Loucy (cell line): ENCODE results near the gene KRTAP10-9.
"Not testable (repeated sequence)": the region's sequence is repeated elsewhere in the genome, so short reads cannot be mapped to it uniquely, and the experiment has no call there.

Source experiments
- H2AFZ ChIP-seq: fragments of 200-600 bp; sonication (generic); 2 replicates; pipeline ENCODE4 v1.6.0; 2016; ENCODE audit warnings: antibody characterized with exemption, mild to moderate bottlenecking, low read length, moderate library complexity
- H3F3A ChIP-seq: fragments of 200-600 bp; 2 replicates; pipeline ENCODE4 v1.6.0; 2016; ENCODE audit warnings: antibody characterized with exemption, low read depth, mild to moderate bottlenecking
- H3K27me3 ChIP-seq: fragments of 200-600 bp; sonication (generic); 2 replicates; pipeline ENCODE4 v1.6.1; 2014; ENCODE audit warnings: low read length, mild to moderate bottlenecking; ENCODE audit not compliant: insufficient read depth, poor library complexity, severe bottlenecking
- H3K36me3 ChIP-seq: fragments of 200-600 bp; sonication (generic); 2 replicates; pipeline ENCODE4 v1.6.1; 2016; ENCODE audit warnings: low read length; ENCODE audit not compliant: insufficient read depth
- H3K4me1 ChIP-seq: fragments of 200-600 bp; sonication (generic); 2 replicates; pipeline ENCODE4 v1.5.1; 2014; ENCODE audit warnings: low read length, mild to moderate bottlenecking; ENCODE audit not compliant: insufficient read depth, poor library complexity, severe bottlenecking
- H3K4me2 ChIP-seq: fragments of 200-600 bp; sonication (generic); 2 replicates; pipeline ENCODE4 v1.6.0; 2014; ENCODE audit warnings: antibody characterized with exemption, low read length, low read depth, mild to moderate bottlenecking; ENCODE audit not compliant: poor library complexity, severe bottlenecking
- H3K4me3 ChIP-seq: fragments of 200-600 bp; sonication (generic); 2 replicates; pipeline ENCODE4 v1.5.1; 2014; ENCODE audit warnings: low read length, mild to moderate bottlenecking, mixed read lengths; ENCODE audit not compliant: poor library complexity, severe bottlenecking
- H3K79me2 ChIP-seq: fragments of 200-600 bp; sonication (generic); 2 replicates; pipeline ENCODE4 v1.6.1; 2014; ENCODE audit warnings: low read length; ENCODE audit not compliant: insufficient read depth
- H3K9ac ChIP-seq: fragments of 200-600 bp; sonication (generic); 2 replicates; pipeline ENCODE4 v1.6.0; 2014; ENCODE audit warnings: mild to moderate bottlenecking, low read depth, low read length, moderate library complexity; ENCODE audit not compliant: poor library complexity, severe bottlenecking
- H3K9me2 ChIP-seq: fragments of 200-600 bp; sonication (generic); replicated peaks from 2 replicates; pipeline ENCODE4 v1.6.1; 2016; ENCODE audit warnings: low read depth, low read length, mixed read lengths
- H3K9me3 ChIP-seq: fragments of 200-600 bp; sonication (generic); 2 replicates; pipeline ENCODE4 v1.6.1; 2014; ENCODE audit warnings: mild to moderate bottlenecking, antibody characterized with exemption, low read length, low read depth; ENCODE audit not compliant: insufficient read depth
- H4K20me1 ChIP-seq: fragments of 200-600 bp; sonication (generic); 2 replicates; pipeline ENCODE4 v1.6.0; 2014; ENCODE audit warnings: antibody characterized with exemption, low read length, mild to moderate bottlenecking; ENCODE audit not compliant: insufficient read depth, poor library complexity, severe bottlenecking
- EZH2phosphoT487 ChIP-seq: fragments of 200-600 bp; IDR thresholded peaks from 2 replicates; pipeline ENCODE4 v1.6.1; 2018; ENCODE audit warnings: antibody characterized with exemption, mild to moderate bottlenecking, moderate library complexity, borderline replicate concordance
- TF ChIP-seq, protein P1 (sequence below): fragments of 200-600 bp; sonication (generic); conservative IDR thresholded peaks from 2 replicates; pipeline ENCODE4 v1.5.1; 2014; ENCODE audit warnings: mild to moderate bottlenecking, antibody characterized with exemption, low read length

Gene KRTAP10-9

DNA sequence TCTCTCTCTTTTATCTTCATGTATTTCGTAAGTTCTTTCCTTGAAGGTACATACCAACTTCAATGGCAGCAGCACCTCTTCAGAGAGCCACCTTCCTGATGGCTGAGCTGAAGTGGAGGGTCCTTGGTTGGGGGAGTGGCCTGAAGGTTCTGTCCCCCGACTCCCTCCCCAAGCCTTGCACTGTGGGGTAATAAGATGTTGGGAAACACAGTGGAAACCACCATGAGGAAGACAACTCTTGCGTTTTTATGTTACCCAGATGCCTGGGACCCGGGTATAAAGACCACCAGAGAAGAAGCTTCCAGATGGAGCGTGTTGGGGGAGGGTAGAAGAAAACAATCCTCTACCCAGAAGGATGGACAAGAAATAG, 31.6 kb downstream of the KRTAP10-9 start:
- H3K4me3 ChIP-seq, result no peak overlapping the region
- no peak overlapping the region for H2AFZ ChIP-seq
- H3K36me3 ChIP-seq, result no peaks in the 10 kb centered on the region
- H3K27me3 ChIP-seq, result no peaks in the 10 kb centered on the region
- no peaks in the 10 kb centered on the region for H4K20me1 ChIP-seq
- no peak for TF ChIP-seq EZH2phosphoT487
- TF ChIP-seq, protein P1, sequence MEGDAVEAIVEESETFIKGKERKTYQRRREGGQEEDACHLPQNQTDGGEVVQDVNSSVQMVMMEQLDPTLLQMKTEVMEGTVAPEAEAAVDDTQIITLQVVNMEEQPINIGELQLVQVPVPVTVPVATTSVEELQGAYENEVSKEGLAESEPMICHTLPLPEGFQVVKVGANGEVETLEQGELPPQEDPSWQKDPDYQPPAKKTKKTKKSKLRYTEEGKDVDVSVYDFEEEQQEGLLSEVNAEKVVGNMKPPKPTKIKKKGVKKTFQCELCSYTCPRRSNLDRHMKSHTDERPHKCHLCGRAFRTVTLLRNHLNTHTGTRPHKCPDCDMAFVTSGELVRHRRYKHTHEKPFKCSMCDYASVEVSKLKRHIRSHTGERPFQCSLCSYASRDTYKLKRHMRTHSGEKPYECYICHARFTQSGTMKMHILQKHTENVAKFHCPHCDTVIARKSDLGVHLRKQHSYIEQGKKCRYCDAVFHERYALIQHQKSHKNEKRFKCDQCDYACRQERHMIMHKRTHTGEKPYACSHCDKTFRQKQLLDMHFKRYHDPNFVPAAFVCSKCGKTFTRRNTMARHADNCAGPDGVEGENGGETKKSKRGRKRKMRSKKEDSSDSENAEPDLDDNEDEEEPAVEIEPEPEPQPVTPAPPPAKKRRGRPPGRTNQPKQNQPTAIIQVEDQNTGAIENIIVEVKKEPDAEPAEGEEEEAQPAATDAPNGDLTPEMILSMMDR, result no peak
- no peaks in the 10 kb centered on the region for H3K4me1 ChIP-seq
- no peak overlapping the region for H3K9ac ChIP-seq
- no peaks in the 10 kb centered on the region for H3F3A ChIP-seq
- H3K9me2 ChIP-seq, result no peaks in the 10 kb centered on the region
- H3K9me3 ChIP-seq, result peaks cover 5% of the 10 kb centered on the region; the same call in 1 of the 2 replicates
- no peak overlapping the region for H3K4me2 ChIP-seq
- H3K79me2 ChIP-seq, result no peaks in the 10 kb centered on the region

DNA sequence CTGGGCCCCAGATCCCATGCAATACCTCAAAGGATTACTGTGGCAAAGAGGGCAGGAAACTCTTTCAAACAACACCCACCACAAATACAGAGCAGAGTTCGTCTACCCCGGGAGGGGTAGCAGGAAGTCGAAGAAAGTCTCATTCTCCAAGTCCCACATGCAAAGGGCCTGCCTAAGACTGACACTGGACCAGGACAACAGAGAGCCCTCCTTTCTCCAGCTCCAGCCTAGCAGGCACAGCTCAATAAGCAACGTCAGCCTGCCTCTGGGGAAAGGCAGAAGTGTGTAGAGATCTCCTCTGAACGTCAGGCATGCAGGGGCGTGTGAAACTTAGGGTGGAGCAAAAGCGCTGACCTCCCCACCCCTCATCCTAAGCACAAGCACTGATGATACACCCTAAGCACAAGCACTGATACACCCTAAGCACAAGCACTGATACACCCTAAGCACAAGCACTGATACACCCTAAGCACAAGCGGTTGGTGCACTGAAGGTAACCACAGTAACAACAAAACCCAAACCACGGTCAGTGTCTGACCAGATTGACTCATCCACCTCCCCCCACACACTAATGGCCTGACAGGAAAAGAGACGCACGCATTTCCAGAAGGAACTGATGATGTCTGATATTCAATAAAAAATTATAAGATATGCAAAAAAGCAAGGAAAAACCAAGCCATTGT, 32.2 kb downstream of the KRTAP10-9 start:
- Histone ChIP-seq H3K4me3 (no peak overlapping the region), H3K27me3 (no peaks in the 10 kb centered on the region), H3K9me3 (peaks cover 7% of the 10 kb centered on the region; the same call in 1 of the 2 replicates), H3K36me3 (no peaks in the 10 kb centered on the region), H3K4me1 (no peaks in the 10 kb centered on the region), H3K9ac (no peak overlapping the region), H3K4me2 (no peak overlapping the region), H3K79me2 (no peaks in the 10 kb centered on the region), H4K20me1 (no peaks in the 10 kb centered on the region), H3K9me2 (no peaks in the 10 kb centered on the region), H2AFZ (no peak overlapping the region), H3F3A (no peaks in the 10 kb centered on the region)
- no peak for TF ChIP-seq EZH2phosphoT487
- TF ChIP-seq, protein P1, result no peak

DNA sequence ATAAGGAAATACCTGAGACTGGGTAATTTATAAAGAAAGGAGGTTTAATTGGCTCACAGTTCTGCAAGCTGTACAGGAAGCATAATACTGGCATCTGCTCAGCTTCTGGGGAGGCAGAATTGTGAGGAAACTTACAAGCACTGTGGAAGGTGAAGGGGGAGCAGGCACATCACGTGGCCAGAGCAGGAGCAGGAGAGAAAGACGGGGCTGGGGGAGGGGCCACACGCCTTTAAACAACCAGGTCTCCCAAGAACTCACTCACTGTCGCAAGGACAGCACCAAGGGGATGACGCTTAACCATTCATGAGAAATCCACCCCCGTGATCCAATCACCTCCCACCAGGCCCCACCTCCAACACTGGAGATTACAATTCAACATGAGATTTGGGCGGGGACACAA, 34.7 kb downstream of the KRTAP10-9 start:
- not testable (repeated sequence) for H3K4me2 ChIP-seq, H2AFZ ChIP-seq

DNA sequence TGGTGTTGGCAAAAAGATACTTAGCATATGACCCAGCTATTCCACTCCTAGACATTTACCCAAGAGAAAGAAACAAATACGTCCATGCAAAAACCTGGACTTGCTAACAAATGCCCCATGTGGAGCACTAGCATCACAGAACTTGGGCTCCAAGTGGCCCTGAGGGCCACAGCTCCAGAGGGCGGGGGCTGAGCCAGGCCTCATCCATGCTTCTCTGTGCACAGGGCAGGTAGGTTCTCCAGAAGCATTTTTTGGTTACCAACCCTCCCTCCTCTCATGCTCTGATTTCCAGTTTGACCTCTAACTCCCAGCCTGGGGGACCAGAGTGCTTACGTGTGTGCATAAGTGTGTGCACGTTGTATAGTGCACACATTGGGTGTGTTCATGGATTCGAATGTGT, 37.8 kb downstream of the KRTAP10-9 start:
- H3K9me2 ChIP-seq, result no peaks in the 10 kb centered on the region
- TF ChIP-seq, protein P1, result no peak
- TF ChIP-seq EZH2phosphoT487, result no peak
- no peaks in the 10 kb centered on the region for H3K4me1 ChIP-seq
- H3K9me3 ChIP-seq, result peaks cover 3% of the 10 kb centered on the region; the same call in 1 of the 2 replicates
- H4K20me1 ChIP-seq, result no peaks in the 10 kb centered on the region
- no peak overlapping the region for H2AFZ ChIP-seq
- H3F3A ChIP-seq, result no peaks in the 10 kb centered on the region
- H3K27me3 ChIP-seq, result no peaks in the 10 kb centered on the region
- H3K79me2 ChIP-seq, result no peaks in the 10 kb centered on the region
- no peak overlapping the region for H3K9ac ChIP-seq
- H3K4me2 ChIP-seq, result no peak overlapping the region
- no peaks in the 10 kb centered on the region for H3K36me3 ChIP-seq
- no peak overlapping the region for H3K4me3 ChIP-seq

More for the DNA sequence above, 34.7 kb downstream of the KRTAP10-9 start:
- H3K9ac ChIP-seq, H3K79me2 ChIP-seq, H3K4me3 ChIP-seq, H3K36me3 ChIP-seq, H3K27me3 ChIP-seq, H4K20me1 ChIP-seq, H3K9me2 ChIP-seq, H3K4me1 ChIP-seq, H3F3A ChIP-seq, H3K9me3 ChIP-seq: not testable (repeated sequence)
